Upper lobe of left lung (tissue), 4 donors: Measurements from ENCODE around the gene ZNF212.

Experiments used
- EP300 ChIP-seq, 4 donors: sonication (generic); formaldehyde crosslinking; IDR thresholded peaks; one replicate each; pipeline ENCODE4 v1.5.1; 2017; ENCODE audit warnings: antibody characterized with exemption in 4 of 4, control low read depth in 2 of 4
- POLR2A ChIP-seq, 4 donors: fragments of 450-650 bp; IDR thresholded peaks; one replicate each; pipeline ENCODE4 v1.5.1; 2016 to 2017; ENCODE audit warnings: antibody characterized with exemption in 4 of 4, mild to moderate bottlenecking in 2 of 4
- TF ChIP-seq, protein P1 (sequence below), 6 experiments: fragments of 450-650 bp in 4 of 6; fragments of 200-600 bp in 2 of 6; sonication (generic) in 2 of 6; IDR thresholded peaks; one replicate each; pipeline ENCODE4 v1.5.1; 2016 to 2019; ENCODE audit warnings: antibody characterized with exemption in 6 of 6

DNA sequence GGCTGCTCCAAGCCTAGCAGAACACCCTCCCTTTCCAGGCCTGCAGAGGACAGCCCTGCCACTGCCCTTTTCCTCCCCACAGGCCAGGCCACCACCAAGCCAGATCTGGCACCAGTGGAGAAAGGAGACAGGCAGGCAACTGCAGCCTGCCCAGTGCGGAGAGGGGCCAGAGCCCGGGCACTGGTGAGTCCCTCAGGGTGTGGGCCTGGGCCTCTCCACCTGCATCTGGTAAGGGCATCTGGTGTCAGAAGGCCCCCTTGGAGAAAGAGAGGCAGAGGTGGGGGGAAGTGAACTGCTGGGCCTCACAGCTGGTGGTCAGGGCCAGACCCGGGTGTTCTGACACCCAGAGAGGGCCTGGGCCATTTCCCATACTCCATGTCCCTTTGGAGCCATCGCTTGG is 50.4 kb downstream of the ZNF212 start:
- no peak for TF ChIP-seq EP300 (IDR thresholded peaks at IDR 0.05)
- no peak for TF ChIP-seq POLR2A (IDR thresholded peaks at IDR 0.05)
- TF ChIP-seq, protein P1, sequence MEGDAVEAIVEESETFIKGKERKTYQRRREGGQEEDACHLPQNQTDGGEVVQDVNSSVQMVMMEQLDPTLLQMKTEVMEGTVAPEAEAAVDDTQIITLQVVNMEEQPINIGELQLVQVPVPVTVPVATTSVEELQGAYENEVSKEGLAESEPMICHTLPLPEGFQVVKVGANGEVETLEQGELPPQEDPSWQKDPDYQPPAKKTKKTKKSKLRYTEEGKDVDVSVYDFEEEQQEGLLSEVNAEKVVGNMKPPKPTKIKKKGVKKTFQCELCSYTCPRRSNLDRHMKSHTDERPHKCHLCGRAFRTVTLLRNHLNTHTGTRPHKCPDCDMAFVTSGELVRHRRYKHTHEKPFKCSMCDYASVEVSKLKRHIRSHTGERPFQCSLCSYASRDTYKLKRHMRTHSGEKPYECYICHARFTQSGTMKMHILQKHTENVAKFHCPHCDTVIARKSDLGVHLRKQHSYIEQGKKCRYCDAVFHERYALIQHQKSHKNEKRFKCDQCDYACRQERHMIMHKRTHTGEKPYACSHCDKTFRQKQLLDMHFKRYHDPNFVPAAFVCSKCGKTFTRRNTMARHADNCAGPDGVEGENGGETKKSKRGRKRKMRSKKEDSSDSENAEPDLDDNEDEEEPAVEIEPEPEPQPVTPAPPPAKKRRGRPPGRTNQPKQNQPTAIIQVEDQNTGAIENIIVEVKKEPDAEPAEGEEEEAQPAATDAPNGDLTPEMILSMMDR (IDR thresholded peaks at IDR 0.05): no peak
